Neural cell (in vitro differentiated cells): ENCODE data around the gene SRSF1.

Experiments used
- EP300 ChIP-seq: fragments of 450-650 bp; conservative IDR thresholded peaks from 2 replicates; pipeline ENCODE4 v1.6.1; 2014; ENCODE audit warnings: antibody characterized with exemption, mild to moderate bottlenecking, moderate library complexity; ENCODE audit not compliant: poor library complexity, severe bottlenecking
- POLR2AphosphoS5 ChIP-seq: IDR thresholded peaks from 2 replicates; pipeline ENCODE4 v1.6.1; 2012
- RAD21 ChIP-seq: fragments of 450-650 bp; conservative IDR thresholded peaks from 2 replicates; pipeline ENCODE4 v1.6.1; 2014; ENCODE audit warnings: antibody characterized with exemption, mild to moderate bottlenecking, moderate library complexity
- TAF1 ChIP-seq: IDR thresholded peaks from 2 replicates; pipeline ENCODE4 v1.6.1; 2012; ENCODE audit warnings: low read depth
- TF ChIP-seq, protein P1 (sequence below): fragments of 450-650 bp; IDR thresholded peaks from 2 replicates; pipeline ENCODE4 v1.5.1; 2014; ENCODE audit warnings: antibody characterized with exemption, mild to moderate bottlenecking, moderate library complexity; ENCODE audit not compliant: poor library complexity, severe bottlenecking

GRCh38 chr17:57983446-57983845 lies 23.6 kb downstream of the SRSF1 start:
- TF ChIP-seq, protein P1, sequence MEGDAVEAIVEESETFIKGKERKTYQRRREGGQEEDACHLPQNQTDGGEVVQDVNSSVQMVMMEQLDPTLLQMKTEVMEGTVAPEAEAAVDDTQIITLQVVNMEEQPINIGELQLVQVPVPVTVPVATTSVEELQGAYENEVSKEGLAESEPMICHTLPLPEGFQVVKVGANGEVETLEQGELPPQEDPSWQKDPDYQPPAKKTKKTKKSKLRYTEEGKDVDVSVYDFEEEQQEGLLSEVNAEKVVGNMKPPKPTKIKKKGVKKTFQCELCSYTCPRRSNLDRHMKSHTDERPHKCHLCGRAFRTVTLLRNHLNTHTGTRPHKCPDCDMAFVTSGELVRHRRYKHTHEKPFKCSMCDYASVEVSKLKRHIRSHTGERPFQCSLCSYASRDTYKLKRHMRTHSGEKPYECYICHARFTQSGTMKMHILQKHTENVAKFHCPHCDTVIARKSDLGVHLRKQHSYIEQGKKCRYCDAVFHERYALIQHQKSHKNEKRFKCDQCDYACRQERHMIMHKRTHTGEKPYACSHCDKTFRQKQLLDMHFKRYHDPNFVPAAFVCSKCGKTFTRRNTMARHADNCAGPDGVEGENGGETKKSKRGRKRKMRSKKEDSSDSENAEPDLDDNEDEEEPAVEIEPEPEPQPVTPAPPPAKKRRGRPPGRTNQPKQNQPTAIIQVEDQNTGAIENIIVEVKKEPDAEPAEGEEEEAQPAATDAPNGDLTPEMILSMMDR, result no peak
- no peak for TF ChIP-seq POLR2AphosphoS5
- TF ChIP-seq EP300, result no peak
- TF ChIP-seq TAF1, result no peak
- no peak for TF ChIP-seq RAD21
